Inflammatory macrophage (primary cell): ENCODE measurements around the gene KLK12.

Source experiments
- DNase-seq, 2 donors: peaks; one replicate each; pipeline ENCODE4 v3.0.0-alpha.2; 2020 to 2022

The KLK12 gene

DNA sequence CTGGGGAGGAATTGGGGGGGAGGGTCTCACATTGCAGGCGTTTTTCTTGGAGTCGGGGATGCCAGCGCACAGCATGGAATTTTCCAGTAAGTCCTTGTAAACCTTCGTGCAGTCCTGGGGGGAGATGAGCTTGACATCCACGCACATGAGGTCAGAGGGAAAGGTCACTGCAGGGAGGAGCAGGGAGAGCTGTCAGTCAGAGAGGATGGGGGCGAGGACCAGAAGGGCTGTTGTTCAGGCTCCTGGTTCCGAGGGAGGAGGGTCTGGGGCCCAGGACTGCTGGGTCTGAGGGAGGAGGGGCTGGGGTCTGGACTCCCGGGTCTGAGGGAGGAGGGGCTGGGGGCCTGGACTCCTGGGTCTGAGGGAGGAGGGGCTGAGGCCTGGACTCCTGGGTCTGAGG is 55.0 kb downstream of the KLK12 start:
- DNase-seq: no peak
